Neural progenitor cell (in vitro differentiated cells): Measurements from ENCODE around the gene CYB5B.

Experiments used
- CTCF ChIP-seq: fragments of 200-600 bp; sonication (generic); IDR thresholded peaks from 2 replicates; pipeline ENCODE4 v1.5.1; 2017; ENCODE audit warnings: antibody characterized with exemption, mild to moderate bottlenecking
- EZH2 ChIP-seq: fragments of 200-600 bp; sonication (generic); IDR thresholded peaks from 2 replicates; pipeline ENCODE4 v1.6.1; 2017; ENCODE audit warnings: antibody characterized with exemption, mild to moderate bottlenecking, moderate library complexity
- EZH2phosphoT487 ChIP-seq: fragments of 200-600 bp; sonication (generic); IDR thresholded peaks from 2 replicates; pipeline ENCODE4 v1.6.1; 2017; ENCODE audit warnings: antibody characterized with exemption

GRCh38 chr16:69513180-69513966, 89.0 kb downstream of the CYB5B start:
- TF ChIP-seq CTCF (no peak), EZH2 (no peak), EZH2phosphoT487 (no peak)
